ENCODE measurements around the gene C2CD3.

Gene C2CD3

GRCh38 chr11:73976451-73977151 lies 194.2 kb downstream of the C2CD3 start:
- no peak for DNase-seq

GRCh38 chr11:73975479-73975757 lies 195.4 kb downstream of the C2CD3 start:
- DNase-seq: no peak

GRCh38 chr11:73974604-73975478 lies 196.0 kb downstream of the C2CD3 start:
- no peak for DNase-seq

- DNase-seq: no peak
These were observed 198.0 kb downstream of the C2CD3 start for GRCh38 chr11:73972620-73973449.

- DNase-seq: no peak
These were observed 198.6 kb downstream of the C2CD3 start for GRCh38 chr11:73972187-73972586.

GRCh38 chr11:73971175-73971719 lies 199.6 kb downstream of the C2CD3 start:
- DNase-seq: no peak

GRCh38 chr11:73969991-73970800 lies 200.6 kb downstream of the C2CD3 start:
- DNase-seq: no peak

- DNase-seq: no peak
These were observed 201.7 kb downstream of the C2CD3 start for GRCh38 chr11:73969091-73969490.

GRCh38 chr11:73968356-73968966 lies 202.3 kb downstream of the C2CD3 start:
- DNase-seq: no peak

GRCh38 chr11:73965764-73966121 lies 205.1 kb downstream of the C2CD3 start:
- no peak for DNase-seq

GRCh38 chr11:73965076-73965763 lies 205.6 kb downstream of the C2CD3 start:
- no peak for DNase-seq

GRCh38 chr11:73963861-73964260 lies 206.9 kb downstream of the C2CD3 start:
- DNase-seq: no peak
